HCT116 (cell line): ENCODE results near the gene PADI2. TPM values are rescaled to one million over a fixed set of nuclear protein-coding genes. Genes with fewer than 3 reads are reported as not detected.

Experiments
- ATAC-seq: fragments of 200-7000 bp; cut with Tn5 transposase; 2 replicates; pipeline ENCODE4 v1.9.1; 2020; ENCODE audit warnings: mild to moderate bottlenecking, moderate library complexity
- BruUV-seq: library from RNA; stranded (reverse); fragments of 400-500 nt; replicated peaks from 2 replicates; lab custom pipeline; 2021; lab: Mats Ljungman, UMichigan
- CTCF ChIA-PET: fragments of 300-600 bp; sonication (Branson Sonifier 250); formaldehyde crosslinking; loops from one replicate; lab custom pipeline; 2021; ENCODE audit warnings: antibody characterized with exemption; lab: Charles Lee
- POLR2A ChIA-PET: fragments of 300-600, 350-600 bp; sonication (Branson Sonifier 250); formaldehyde crosslinking; loops from one replicate; lab custom pipeline; 2021; ENCODE audit warnings: antibody characterized with exemption; lab: Charles Lee
- RAD21 ChIA-PET, 2 experiments: fragments of 300-600 bp; sonication (Branson Sonifier 250); formaldehyde crosslinking; loops; one replicate each; lab custom pipeline; 2023; ENCODE audit warnings: low total read pairs in 2 of 2; ENCODE audit not compliant: uncharacterized antibody in 2 of 2, unreplicated experiment in 2 of 2, low non-redundant PET in 1 of 2; lab: Charles Lee
- DNase-seq: peaks from one replicate; pipeline ENCODE4 v3.0.0-alpha.2; 2010; ENCODE audit warnings: low read depth, low spot score
- H2AFZ ChIP-seq: fragments of 200-600 bp; shearing (Covaris generic), sonication (generic); 2 replicates; pipeline ENCODE4 v1.6.1; 2017; ENCODE audit warnings: low read depth, mixed run types, mixed read lengths, antibody characterized with exemption, low read length; ENCODE audit not compliant: poor library complexity, severe bottlenecking
- H3K27ac ChIP-seq: 2 replicates; pipeline ENCODE4 v1.5.1; 2012; ENCODE audit warnings: low read depth, low read length
- H3K27me3 ChIP-seq: fragments of 200-600 bp; sonication (generic); 2 replicates; pipeline ENCODE4 v1.6.1; 2016; ENCODE audit warnings: mixed run types, low read length, mixed read lengths; ENCODE audit not compliant: insufficient read depth
- H3K36me3 ChIP-seq, 2 experiments: fragments of 200-500 bp in 1 of 2; fragments of 200-600 bp in 1 of 2; sonication (Bioruptor generic) in 1 of 2; sonication (generic) in 1 of 2; 2 replicates each; pipeline versions ENCODE4 v1.5.1 to v1.6.1; 2014 to 2016; ENCODE audit warnings: low read length in 2 of 2, inconsistent platforms in 1 of 2, mixed read lengths in 1 of 2, mixed run types in 1 of 2; ENCODE audit not compliant: insufficient read depth in 2 of 2, control insufficient read depth in 1 of 2
- H3K4me1 ChIP-seq, 2 experiments: fragments of 200-600 bp in 1 of 2; sonication (generic) in 1 of 2; 2 replicates each; pipeline versions ENCODE4 v1.5.1 to v1.6.1; 2012 to 2017; ENCODE audit warnings: low read length in 2 of 2, inconsistent platforms in 1 of 2, mild to moderate bottlenecking in 1 of 2, mixed read lengths in 1 of 2, mixed run types in 1 of 2, moderate library complexity in 1 of 2; ENCODE audit not compliant: insufficient read depth in 2 of 2, control insufficient read depth in 1 of 2
- H3K4me2 ChIP-seq: fragments of 200-600 bp; sonication (generic); 2 replicates; pipeline ENCODE4 v1.6.1; 2017; ENCODE audit warnings: mixed run types, low read length, mixed read lengths
- H3K4me3 ChIP-seq, 2 experiments: fragments of 200-600 bp in 1 of 2; sonication (generic) in 1 of 2; replicated peaks in 1 of 2; 2 replicates each; pipeline ENCODE4 v1.5.1; 2011 to 2016; ENCODE audit warnings: low read length in 2 of 2, control low read depth in 1 of 2, low read depth in 1 of 2, mild to moderate bottlenecking in 1 of 2, mixed read lengths in 1 of 2, mixed run types in 1 of 2
- H3K79me2 ChIP-seq: fragments of 200-600 bp; sonication (generic); 2 replicates; pipeline ENCODE4 v1.6.1; 2017; ENCODE audit warnings: mild to moderate bottlenecking, mixed run types, low read length, moderate library complexity, mixed read lengths; ENCODE audit not compliant: insufficient read depth
- H3K9ac ChIP-seq: fragments of 200-600 bp; sonication (generic); 2 replicates; pipeline ENCODE4 v1.6.1; 2016; ENCODE audit warnings: low read length, mixed read lengths
- H3K9me2 ChIP-seq: fragments of 200-600 bp; sonication (generic), shearing (Covaris generic); 2 replicates; pipeline ENCODE4 v1.6.1; 2017; ENCODE audit warnings: mixed run types, mild to moderate bottlenecking, moderate library complexity; ENCODE audit not compliant: insufficient read depth
- H3K9me3 ChIP-seq, 2 experiments: fragments of 200-500 bp in 1 of 2; fragments of 200-600 bp in 1 of 2; sonication (Bioruptor generic) in 1 of 2; sonication (generic) in 1 of 2; 2 replicates each; pipeline ENCODE4 v1.6.1; 2014 to 2017; ENCODE audit warnings: low read length in 2 of 2, mixed read lengths in 2 of 2, inconsistent platforms in 1 of 2, low read depth in 1 of 2, mild to moderate bottlenecking in 1 of 2, mixed run types in 1 of 2, moderate library complexity in 1 of 2; ENCODE audit not compliant: control insufficient read depth in 1 of 2, insufficient read depth in 1 of 2
- H4K20me1 ChIP-seq: fragments of 200-600 bp; sonication (generic), shearing (Covaris generic); 2 replicates; pipeline ENCODE4 v1.6.1; 2017; ENCODE audit warnings: mixed run types, mild to moderate bottlenecking, moderate library complexity; ENCODE audit not compliant: insufficient read depth
- CEBPB ChIP-seq: IDR thresholded peaks from 2 replicates; pipeline ENCODE4 v1.6.1; 2012; ENCODE audit warnings: low read depth
- EZH2 ChIP-seq: fragments of 200-600 bp; sonication (generic); IDR thresholded peaks from 2 replicates; pipeline ENCODE4 v1.6.1; 2017; ENCODE audit warnings: antibody characterized with exemption, mixed run types
- EZH2phosphoT487 ChIP-seq: fragments of 200-600 bp; IDR thresholded peaks from 2 replicates; pipeline ENCODE4 v1.6.1; 2018; ENCODE audit warnings: antibody characterized with exemption, borderline replicate concordance
- FOSL1 ChIP-seq: IDR thresholded peaks from 2 replicates; pipeline ENCODE4 v1.6.1; 2012; ENCODE audit warnings: low read depth
- JUND ChIP-seq: IDR thresholded peaks from 2 replicates; pipeline ENCODE4 v1.6.1; 2012
- POLR2A ChIP-seq: IDR thresholded peaks from 2 replicates; pipeline ENCODE4 v1.7.0; 2011; ENCODE audit warnings: borderline replicate concordance; ENCODE audit not compliant: insufficient read depth, insufficient read length; ENCODE audit errors: extremely low read depth
- POLR2AphosphoS5 ChIP-seq: IDR thresholded peaks from 2 replicates; pipeline ENCODE4 v1.6.1; 2011; ENCODE audit warnings: mild to moderate bottlenecking, low read depth, low read length, moderate library complexity
- RAD21 ChIP-seq: IDR thresholded peaks from 2 replicates; pipeline ENCODE4 v1.6.1; 2012; ENCODE audit warnings: low read depth, mild to moderate bottlenecking
- SIN3A ChIP-seq: IDR thresholded peaks from 2 replicates; pipeline ENCODE4 v1.6.1; 2012; ENCODE audit warnings: low read depth
- SP1 ChIP-seq: IDR thresholded peaks from 2 replicates; pipeline ENCODE4 v1.6.1; 2012; ENCODE audit warnings: low read depth
- SRF ChIP-seq: IDR thresholded peaks from 2 replicates; pipeline ENCODE4 v1.6.1; 2012; ENCODE audit warnings: low read depth
- TCF7L2 ChIP-seq: IDR thresholded peaks from 2 replicates; pipeline ENCODE4 v1.7.0; 2011; ENCODE audit warnings: borderline replicate concordance, inconsistent platforms; ENCODE audit not compliant: insufficient read depth, insufficient read length; ENCODE audit errors: extremely low read depth
- YY1 ChIP-seq: IDR thresholded peaks from 2 replicates; pipeline ENCODE4 v1.6.1; 2011; ENCODE audit warnings: low read length, low read depth, moderate library complexity, mild to moderate bottlenecking; ENCODE audit not compliant: insufficient replicate concordance; ENCODE audit errors: extremely low read depth
- ZFX ChIP-seq: fragments of 450-650 bp; IDR thresholded peaks from 2 replicates; pipeline ENCODE4 v1.6.1; 2017
- ZNF274 ChIP-seq: fragments of 200-500 bp; sonication (Bioruptor generic); IDR thresholded peaks from 2 replicates; pipeline ENCODE4 v1.6.1; 2014; ENCODE audit warnings: mild to moderate bottlenecking, low read depth, low read length, inconsistent platforms
- intact Hi-C: fragments of 100-400 bp; cut with micrococcal nuclease; formaldehyde crosslinking; loops from 2 replicates; pipeline ENCODE4 v1.10.0; 2022
- total RNA-seq: library from RNA; stranded (reverse); gene quantifications from one replicate; pipeline ENCODE4 v1.2.1, GENCODE V29; 2021; ENCODE audit not compliant: unreplicated experiment
- TF ChIP-seq, protein P1 (sequence below): IDR thresholded peaks from 2 replicates; pipeline ENCODE4 v1.6.1; 2012; ENCODE audit warnings: low read depth
- TF ChIP-seq, protein P2 (sequence below): IDR thresholded peaks from 2 replicates; pipeline ENCODE4 v1.6.1; 2012
- TF ChIP-seq, protein P3 (sequence below), 3 experiments: fragments of 200-600 bp in 1 of 3; sonication (generic) in 1 of 3; IDR thresholded peaks in 2 of 3; conservative IDR thresholded peaks in 1 of 3; 2 replicates each; pipeline ENCODE4 v1.5.1; 2012 to 2017; ENCODE audit warnings: low read depth in 2 of 3, low read length in 2 of 3, antibody characterized with exemption in 1 of 3, borderline replicate concordance in 1 of 3, control low read depth in 1 of 3, mild to moderate bottlenecking in 1 of 3, mixed read lengths in 1 of 3, mixed run types in 1 of 3, moderate library complexity in 1 of 3; ENCODE audit not compliant: insufficient read depth in 1 of 3

PADI2 gene
- total RNA-seq, 1 experiment from 2014 or later, result 2.7 TPM

DNA sequence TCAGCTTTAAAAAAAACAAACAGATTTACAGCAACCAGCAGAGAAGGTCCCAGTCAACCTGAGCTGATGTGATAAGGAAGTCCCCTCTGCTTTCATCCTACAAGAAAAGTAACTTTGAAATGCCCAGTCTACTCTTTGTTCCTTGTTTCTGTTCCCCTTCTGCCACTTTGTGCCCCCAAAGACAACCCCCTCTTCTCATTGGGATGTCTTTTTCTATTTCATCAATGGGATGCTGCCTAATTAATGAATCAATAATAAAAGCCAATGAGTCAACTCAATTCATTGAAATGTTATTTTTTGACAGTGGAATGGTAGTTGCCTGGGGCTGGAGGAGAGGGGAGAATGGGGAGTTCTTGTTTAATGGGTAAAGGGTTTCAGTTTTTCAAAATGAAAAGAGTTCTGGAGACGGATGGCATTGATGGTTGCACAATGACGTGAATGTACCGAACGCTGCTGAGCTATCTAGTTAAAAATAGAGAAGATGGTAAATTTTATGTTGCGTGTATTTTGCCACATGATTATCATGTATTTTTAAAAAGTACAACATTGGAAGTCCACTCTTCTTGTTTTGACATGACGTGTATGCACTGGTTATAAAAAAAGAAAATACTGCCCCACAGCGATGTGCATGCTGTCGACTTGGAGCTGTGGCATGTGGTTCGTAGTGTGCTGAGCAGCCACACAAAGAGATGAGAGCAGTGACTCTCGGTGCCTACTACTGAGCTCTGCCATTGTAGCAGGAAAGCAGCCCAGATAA, 22.4 kb upstream of the PADI2 start:
- peaks cover 13% of the 10 kb centered on the region for H3K27me3 ChIP-seq
- ChIA-PET CTCF (no interaction called here), RAD21 (no interaction called here), POLR2A (no interaction called here)
- no peak overlapping the region for H3K4me3 ChIP-seq
- H4K20me1 ChIP-seq, result no peaks in the 10 kb centered on the region
- H3K9ac ChIP-seq, result no peak overlapping the region
- no peaks in the 10 kb centered on the region for H3K9me3 ChIP-seq
- intact Hi-C loops, result no loop called here
- H3K27ac ChIP-seq, result no peak overlapping the region
- no peaks in the 10 kb centered on the region for H3K79me2 ChIP-seq
- no peaks in the 10 kb centered on the region for H3K36me3 ChIP-seq
- H3K4me2 ChIP-seq, result no peak overlapping the region
- no peak for ATAC-seq
- BruUV-seq, result no TSS peak
- no peak overlapping the region for H2AFZ ChIP-seq
- no peaks in the 10 kb centered on the region for H3K9me2 ChIP-seq
- TF ChIP-seq SRF, result no peak
- TF ChIP-seq, protein P1, sequence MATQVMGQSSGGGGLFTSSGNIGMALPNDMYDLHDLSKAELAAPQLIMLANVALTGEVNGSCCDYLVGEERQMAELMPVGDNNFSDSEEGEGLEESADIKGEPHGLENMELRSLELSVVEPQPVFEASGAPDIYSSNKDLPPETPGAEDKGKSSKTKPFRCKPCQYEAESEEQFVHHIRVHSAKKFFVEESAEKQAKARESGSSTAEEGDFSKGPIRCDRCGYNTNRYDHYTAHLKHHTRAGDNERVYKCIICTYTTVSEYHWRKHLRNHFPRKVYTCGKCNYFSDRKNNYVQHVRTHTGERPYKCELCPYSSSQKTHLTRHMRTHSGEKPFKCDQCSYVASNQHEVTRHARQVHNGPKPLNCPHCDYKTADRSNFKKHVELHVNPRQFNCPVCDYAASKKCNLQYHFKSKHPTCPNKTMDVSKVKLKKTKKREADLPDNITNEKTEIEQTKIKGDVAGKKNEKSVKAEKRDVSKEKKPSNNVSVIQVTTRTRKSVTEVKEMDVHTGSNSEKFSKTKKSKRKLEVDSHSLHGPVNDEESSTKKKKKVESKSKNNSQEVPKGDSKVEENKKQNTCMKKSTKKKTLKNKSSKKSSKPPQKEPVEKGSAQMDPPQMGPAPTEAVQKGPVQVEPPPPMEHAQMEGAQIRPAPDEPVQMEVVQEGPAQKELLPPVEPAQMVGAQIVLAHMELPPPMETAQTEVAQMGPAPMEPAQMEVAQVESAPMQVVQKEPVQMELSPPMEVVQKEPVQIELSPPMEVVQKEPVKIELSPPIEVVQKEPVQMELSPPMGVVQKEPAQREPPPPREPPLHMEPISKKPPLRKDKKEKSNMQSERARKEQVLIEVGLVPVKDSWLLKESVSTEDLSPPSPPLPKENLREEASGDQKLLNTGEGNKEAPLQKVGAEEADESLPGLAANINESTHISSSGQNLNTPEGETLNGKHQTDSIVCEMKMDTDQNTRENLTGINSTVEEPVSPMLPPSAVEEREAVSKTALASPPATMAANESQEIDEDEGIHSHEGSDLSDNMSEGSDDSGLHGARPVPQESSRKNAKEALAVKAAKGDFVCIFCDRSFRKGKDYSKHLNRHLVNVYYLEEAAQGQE, result no peak
- no peak for TF ChIP-seq CEBPB
- no peak for TF ChIP-seq FOSL1
- TF ChIP-seq, protein P2, sequence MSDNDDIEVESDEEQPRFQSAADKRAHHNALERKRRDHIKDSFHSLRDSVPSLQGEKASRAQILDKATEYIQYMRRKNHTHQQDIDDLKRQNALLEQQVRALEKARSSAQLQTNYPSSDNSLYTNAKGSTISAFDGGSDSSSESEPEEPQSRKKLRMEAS, result no peak
- TF ChIP-seq ZNF274, result no peak
- no peak for TF ChIP-seq POLR2AphosphoS5
- no peak for TF ChIP-seq YY1
- no peak for TF ChIP-seq EZH2phosphoT487
- TF ChIP-seq, protein P3, sequence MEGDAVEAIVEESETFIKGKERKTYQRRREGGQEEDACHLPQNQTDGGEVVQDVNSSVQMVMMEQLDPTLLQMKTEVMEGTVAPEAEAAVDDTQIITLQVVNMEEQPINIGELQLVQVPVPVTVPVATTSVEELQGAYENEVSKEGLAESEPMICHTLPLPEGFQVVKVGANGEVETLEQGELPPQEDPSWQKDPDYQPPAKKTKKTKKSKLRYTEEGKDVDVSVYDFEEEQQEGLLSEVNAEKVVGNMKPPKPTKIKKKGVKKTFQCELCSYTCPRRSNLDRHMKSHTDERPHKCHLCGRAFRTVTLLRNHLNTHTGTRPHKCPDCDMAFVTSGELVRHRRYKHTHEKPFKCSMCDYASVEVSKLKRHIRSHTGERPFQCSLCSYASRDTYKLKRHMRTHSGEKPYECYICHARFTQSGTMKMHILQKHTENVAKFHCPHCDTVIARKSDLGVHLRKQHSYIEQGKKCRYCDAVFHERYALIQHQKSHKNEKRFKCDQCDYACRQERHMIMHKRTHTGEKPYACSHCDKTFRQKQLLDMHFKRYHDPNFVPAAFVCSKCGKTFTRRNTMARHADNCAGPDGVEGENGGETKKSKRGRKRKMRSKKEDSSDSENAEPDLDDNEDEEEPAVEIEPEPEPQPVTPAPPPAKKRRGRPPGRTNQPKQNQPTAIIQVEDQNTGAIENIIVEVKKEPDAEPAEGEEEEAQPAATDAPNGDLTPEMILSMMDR (IDR thresholded peaks at IDR 0.05 in 2 of 3, conservative IDR thresholded peaks at IDR 0.05 in 1 of 3; ENCODE audit: borderline replicate concordance in 1 of 3, insufficient read depth in 1 of 3, low read depth in 2 of 3, low read length in 2 of 3), result no peak
- TF ChIP-seq POLR2A, result no peak
- TF ChIP-seq EZH2, result no peak
- TF ChIP-seq JUND, result no peak
- no peak for TF ChIP-seq RAD21
- no peak for TF ChIP-seq SIN3A
- TF ChIP-seq TCF7L2, result no peak
- no peak for TF ChIP-seq SP1
- TF ChIP-seq ZFX, result no peak
- no peak for DNase-seq
- H3K4me1 ChIP-seq, result no peaks in the 10 kb centered on the region
